Thyroid gland (tissue), 4 donors: ENCODE measurements around the gene MRGPRX3. TPM values are rescaled to one million over a fixed set of nuclear protein-coding genes. Genes with fewer than 3 reads are reported as not detected.

Experiments used
- DNase-seq, 2 donors: peaks; one replicate each; pipeline ENCODE4 v3.0.0-alpha.2; 2019
- H3K27ac ChIP-seq, 3 donors: fragments of 200-600 bp; sonication (generic); 1 replicate in 2 of 3; 2 replicates in 1 of 3; pipeline ENCODE4 v1.5.1; 2016 to 2019; ENCODE audit warnings: mild to moderate bottlenecking in 1 of 3, moderate library complexity in 1 of 3
- H3K27me3 ChIP-seq: fragments of 200-600 bp; sonication (generic); one replicate; pipeline ENCODE4 v1.5.1; 2019
- H3K36me3 ChIP-seq, 2 donors: fragments of 200-600 bp; sonication (generic); one replicate each; pipeline ENCODE4 v1.5.1; 2016 to 2019
- H3K4me1 ChIP-seq, 2 donors: fragments of 200-600 bp; sonication (generic); one replicate each; pipeline ENCODE4 v1.5.1; 2017 to 2019
- H3K4me3 ChIP-seq, 3 donors: fragments of 200-600 bp; sonication (generic); replicated peaks in 1 of 3; 1 replicate in 2 of 3; 2 replicates in 1 of 3; pipeline ENCODE4 v1.5.1; 2016; ENCODE audit warnings: mild to moderate bottlenecking in 1 of 3
- H3K9me3 ChIP-seq: fragments of 200-600 bp; sonication (generic); one replicate; pipeline ENCODE4 v1.5.1; 2017
- CTCF ChIP-seq, 6 experiments: fragments of 200-600 bp in 3 of 6; fragments of 450-650 bp in 3 of 6; sonication (generic) in 3 of 6; IDR thresholded peaks; one replicate each; pipeline ENCODE4 v1.5.1; 2016 to 2019; ENCODE audit warnings: antibody characterized with exemption in 6 of 6, mild to moderate bottlenecking in 2 of 6, inconsistent platforms in 1 of 6, moderate library complexity in 1 of 6
- POLR2A ChIP-seq, 2 donors: fragments of 450-650 bp; IDR thresholded peaks; one replicate each; pipeline ENCODE4 v1.6.1; 2017; ENCODE audit warnings: antibody characterized with exemption in 2 of 2, mild to moderate bottlenecking in 2 of 2, moderate library complexity in 1 of 2
- WGBS, 2 donors: methylation state at CpG; one replicate each; pipeline ENCODE4 v1.1.5; 2017; 5-methylcytosine and 5-hydroxymethylcytosine counted together
- intact Hi-C: fragments of 100-400 bp; cut with DNase I; formaldehyde crosslinking; loops from one replicate; pipeline ENCODE4 v1.15.1; 2023
- total RNA-seq, 4 donors: library from RNA; depleted of rRNA; stranded (reverse); fragments of >200 nt; gene quantifications; one replicate each; pipeline ENCODE4 v1.2.3, GENCODE V29; 2016

Gene MRGPRX3
- total RNA-seq, 4 donors from 2014 or later: not detected

- 93 to 95% methylated on average over 29 of the region's 29 CpGs for WGBS, 2 donors
- Histone ChIP-seq H3K36me3 (no peaks in the 10 kb centered on the region), H3K9me3 (no peaks in the 10 kb centered on the region), H3K4me3 (no peak overlapping the region), H3K27me3 (no peaks in the 10 kb centered on the region), H3K4me1 (no peaks in the 10 kb centered on the region), H3K27ac (no peak overlapping the region)
- TF ChIP-seq CTCF (IDR thresholded peaks at IDR 0.05) (no peak), POLR2A (IDR thresholded peaks at IDR 0.05) (no peak)
- no peak for DNase-seq
- intact Hi-C loops: no loop called here
Observed at GRCh38 chr11:18137186-18137800, 4.9 kb downstream of the MRGPRX3 start.

- H3K36me3 ChIP-seq: no peaks in the 10 kb centered on the region
- no peaks in the 10 kb centered on the region for H3K27me3 ChIP-seq
- TF ChIP-seq POLR2A (IDR thresholded peaks at IDR 0.05): no peak
- no peak for TF ChIP-seq CTCF (IDR thresholded peaks at IDR 0.05)
- H3K27ac ChIP-seq: no peak overlapping the region
- H3K4me1 ChIP-seq: no peaks in the 10 kb centered on the region
- no peak for DNase-seq
- no peak overlapping the region for H3K4me3 ChIP-seq
- WGBS, 2 donors: 76 to 82% methylated on average over 2 of the region's 2 CpGs
- intact Hi-C loops: no loop called here
- H3K9me3 ChIP-seq: no peaks in the 10 kb centered on the region
Observed at GRCh38 chr11:18140145-18140544, 7.8 kb downstream of the MRGPRX3 start.

DNA sequence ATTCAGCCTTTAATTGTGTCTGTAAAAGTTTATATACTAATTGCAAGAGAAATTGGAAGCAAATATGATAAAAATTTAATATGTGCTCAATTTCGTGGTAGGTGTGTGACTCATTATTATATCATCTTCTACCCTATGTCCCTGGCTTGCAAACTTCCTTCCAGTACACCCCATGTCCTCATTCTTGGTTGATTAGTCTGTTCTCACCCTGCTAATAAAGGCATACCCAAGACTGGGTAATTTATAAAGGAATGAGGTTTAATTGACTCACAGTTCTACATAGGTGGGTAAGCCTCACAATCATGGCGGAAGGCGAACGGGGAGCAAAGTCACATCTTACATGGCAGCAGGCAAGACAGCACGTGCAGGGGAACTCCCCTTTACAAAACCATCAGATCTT is 11.9 kb downstream of the MRGPRX3 start:
- TF ChIP-seq POLR2A (IDR thresholded peaks at IDR 0.05): no peak
- TF ChIP-seq CTCF (IDR thresholded peaks at IDR 0.05): no peak
- Histone ChIP-seq H3K36me3 (no peaks in the 10 kb centered on the region), H3K27me3 (no peaks in the 10 kb centered on the region), H3K9me3 (no peaks in the 10 kb centered on the region), H3K27ac (no peak overlapping the region), H3K4me1 (no peaks in the 10 kb centered on the region), H3K4me3 (no peak overlapping the region)
- intact Hi-C loops: no loop called here
- DNase-seq: no peak
- WGBS, 2 donors: 68 to 72% methylated on average over 5 of the region's 5 CpGs

DNA sequence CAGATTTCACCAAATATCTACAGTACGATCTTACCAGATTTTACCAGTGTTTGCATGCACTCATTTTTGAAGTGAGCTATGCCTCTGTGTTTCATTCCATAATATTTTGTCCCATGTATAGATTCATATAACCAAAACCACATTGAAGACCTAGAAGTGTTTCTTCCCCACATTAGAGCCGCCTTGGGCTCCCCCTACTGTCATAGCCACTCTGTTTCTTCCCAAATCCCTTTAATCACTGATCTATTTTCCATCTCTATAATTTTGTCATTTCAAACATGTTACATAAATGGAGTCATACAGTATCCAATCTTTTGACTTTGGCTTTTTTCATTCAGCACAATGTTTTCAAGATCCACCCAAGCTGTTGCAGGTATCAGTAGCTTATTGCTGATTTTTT is 12.7 kb downstream of the MRGPRX3 start:
- no peaks in the 10 kb centered on the region for H3K9me3 ChIP-seq
- intact Hi-C loops: no loop called here
- H3K4me1 ChIP-seq: no peaks in the 10 kb centered on the region
- H3K4me3 ChIP-seq: no peak overlapping the region
- DNase-seq: no peak
- no peaks in the 10 kb centered on the region for H3K27me3 ChIP-seq
- no peaks in the 10 kb centered on the region for H3K36me3 ChIP-seq
- TF ChIP-seq CTCF (IDR thresholded peaks at IDR 0.05) (no peak), POLR2A (IDR thresholded peaks at IDR 0.05) (no peak)
- no peak overlapping the region for H3K27ac ChIP-seq
- 63 to 69% methylated on average over 2 of the region's 2 CpGs for WGBS, 2 donors

DNA sequence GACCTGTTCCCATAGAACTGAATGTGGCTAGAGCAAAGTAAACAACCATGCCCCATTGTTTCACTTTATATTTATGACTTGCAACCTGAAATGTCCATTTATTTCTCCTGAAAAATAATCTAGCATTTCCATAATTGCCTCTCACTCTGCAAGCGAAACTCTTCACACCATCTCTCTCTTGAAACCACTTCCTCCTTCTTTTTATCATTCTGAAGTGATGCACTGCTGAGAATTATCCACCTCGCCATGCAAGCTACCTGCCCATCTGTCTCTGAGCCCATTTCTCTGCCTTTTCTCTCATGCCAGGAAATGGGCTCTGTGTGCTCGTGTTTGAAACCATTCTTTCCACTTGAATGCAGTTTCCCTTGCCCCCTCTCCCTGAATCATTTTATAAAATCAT is 13.5 kb downstream of the MRGPRX3 start:
- Histone ChIP-seq H3K27ac (no peak overlapping the region), H3K9me3 (no peaks in the 10 kb centered on the region), H3K4me1 (no peaks in the 10 kb centered on the region), H3K4me3 (no peak overlapping the region), H3K27me3 (no peaks in the 10 kb centered on the region), H3K36me3 (no peaks in the 10 kb centered on the region)
- no peak for DNase-seq
- 56 to 62% methylated on average over 3 of the region's 3 CpGs for WGBS, 2 donors
- no peak for TF ChIP-seq CTCF (IDR thresholded peaks at IDR 0.05)
- TF ChIP-seq POLR2A (IDR thresholded peaks at IDR 0.05): no peak
- intact Hi-C loops: no loop called here
